ENCODE results near the gene RANBP3. TPM values are rescaled to one million over a fixed set of nuclear protein-coding genes. Genes with fewer than 3 reads are reported as not detected.

The RANBP3 gene
- total RNA-seq, 4 donors from 2014 or later = 55.6 to 85.0 (median 78.0) TPM

DNA sequence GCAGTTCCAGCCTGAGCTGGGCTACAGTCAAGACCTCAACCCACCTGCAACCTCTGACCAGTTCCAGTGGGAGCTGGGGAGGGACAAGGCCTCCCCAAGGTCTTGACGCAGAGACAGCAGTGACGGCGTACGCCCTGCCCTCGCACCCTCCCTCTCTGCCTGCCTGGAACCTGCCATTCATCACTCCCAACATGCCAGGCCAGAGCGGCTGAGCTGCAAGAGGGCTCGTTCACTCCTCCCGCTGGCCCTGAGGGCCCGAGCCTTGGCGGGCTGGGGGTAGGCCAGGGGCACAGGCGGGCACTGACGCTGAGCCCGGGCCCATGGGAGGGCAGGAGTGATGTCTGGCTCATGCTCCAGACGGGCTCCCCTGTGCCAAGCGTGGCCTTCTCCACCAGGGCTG, 82.5 kb downstream of the RANBP3 start:
- H3K4me1 ChIP-seq = peaks cover 30% of the 10 kb centered on the region
- 72% methylated on average over 4 of the region's 15 CpGs for WGBS
- peaks cover 9% of the 10 kb centered on the region for H3K27me3 ChIP-seq
- H3K36me3 ChIP-seq = peaks cover 31% of the 10 kb centered on the region
- TF ChIP-seq, protein P1, sequence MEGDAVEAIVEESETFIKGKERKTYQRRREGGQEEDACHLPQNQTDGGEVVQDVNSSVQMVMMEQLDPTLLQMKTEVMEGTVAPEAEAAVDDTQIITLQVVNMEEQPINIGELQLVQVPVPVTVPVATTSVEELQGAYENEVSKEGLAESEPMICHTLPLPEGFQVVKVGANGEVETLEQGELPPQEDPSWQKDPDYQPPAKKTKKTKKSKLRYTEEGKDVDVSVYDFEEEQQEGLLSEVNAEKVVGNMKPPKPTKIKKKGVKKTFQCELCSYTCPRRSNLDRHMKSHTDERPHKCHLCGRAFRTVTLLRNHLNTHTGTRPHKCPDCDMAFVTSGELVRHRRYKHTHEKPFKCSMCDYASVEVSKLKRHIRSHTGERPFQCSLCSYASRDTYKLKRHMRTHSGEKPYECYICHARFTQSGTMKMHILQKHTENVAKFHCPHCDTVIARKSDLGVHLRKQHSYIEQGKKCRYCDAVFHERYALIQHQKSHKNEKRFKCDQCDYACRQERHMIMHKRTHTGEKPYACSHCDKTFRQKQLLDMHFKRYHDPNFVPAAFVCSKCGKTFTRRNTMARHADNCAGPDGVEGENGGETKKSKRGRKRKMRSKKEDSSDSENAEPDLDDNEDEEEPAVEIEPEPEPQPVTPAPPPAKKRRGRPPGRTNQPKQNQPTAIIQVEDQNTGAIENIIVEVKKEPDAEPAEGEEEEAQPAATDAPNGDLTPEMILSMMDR (IDR thresholded peaks at IDR 0.05) = no peak
- TF ChIP-seq EP300 (IDR thresholded peaks at IDR 0.05) (no peak), POLR2AphosphoS5 (IDR thresholded peaks at IDR 0.05) (no peak), POLR2A (IDR thresholded peaks at IDR 0.05) (no peak)
- no peak overlapping the region for H3K27ac ChIP-seq
- DNase-seq (ENCODE audit: low spot score in 2 of 2) = no peak
- no peak overlapping the region for H3K4me3 ChIP-seq
- no peaks in the 10 kb centered on the region for H3K9me3 ChIP-seq

DNA sequence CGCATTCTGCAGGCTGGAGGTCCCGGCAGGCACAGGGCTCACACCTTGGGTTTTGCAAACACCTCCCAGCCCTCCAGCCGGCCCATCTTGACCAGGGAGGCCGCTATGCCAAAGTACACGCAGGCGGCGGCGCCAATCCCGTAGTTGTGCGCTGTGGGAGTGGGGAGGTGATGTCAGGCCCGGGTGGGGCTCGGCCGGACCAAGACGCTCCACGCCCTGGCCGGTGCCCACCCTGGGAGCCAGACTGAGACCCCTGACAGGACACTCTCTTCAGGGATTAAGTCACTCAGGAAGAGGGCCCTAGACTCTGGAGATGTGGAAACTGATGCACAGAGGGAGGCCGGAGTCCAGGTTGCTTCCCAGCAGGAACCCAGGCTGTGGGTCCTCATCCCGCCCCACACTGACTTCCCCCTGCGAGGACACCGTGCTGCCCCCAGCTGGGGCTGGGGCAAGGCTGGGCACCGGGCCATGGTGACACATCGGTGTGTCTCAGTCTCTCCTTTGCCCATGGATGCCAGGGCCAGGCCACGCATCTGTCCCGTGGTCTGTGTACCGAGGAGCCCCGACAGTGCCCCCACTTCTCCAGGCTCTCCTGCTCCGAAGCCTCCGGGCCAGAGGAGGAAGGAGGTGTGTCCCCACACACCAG, 83.1 kb downstream of the RANBP3 start:
- peaks cover 32% of the 10 kb centered on the region for H3K4me1 ChIP-seq
- H3K9me3 ChIP-seq = no peaks in the 10 kb centered on the region
- H3K27ac ChIP-seq = no peak overlapping the region
- WGBS = 73% methylated on average over 8 of the region's 28 CpGs
- peaks cover 9% of the 10 kb centered on the region for H3K27me3 ChIP-seq
- TF ChIP-seq POLR2AphosphoS5 (IDR thresholded peaks at IDR 0.05) = no peak
- TF ChIP-seq POLR2A (IDR thresholded peaks at IDR 0.05) = no peak
- TF ChIP-seq, protein P1 (IDR thresholded peaks at IDR 0.05) = no peak
- no peak for TF ChIP-seq EP300 (IDR thresholded peaks at IDR 0.05)
- peaks cover 29% of the 10 kb centered on the region for H3K36me3 ChIP-seq
- DNase-seq (ENCODE audit: low spot score in 2 of 2) = no peak
- no peak overlapping the region for H3K4me3 ChIP-seq

DNA sequence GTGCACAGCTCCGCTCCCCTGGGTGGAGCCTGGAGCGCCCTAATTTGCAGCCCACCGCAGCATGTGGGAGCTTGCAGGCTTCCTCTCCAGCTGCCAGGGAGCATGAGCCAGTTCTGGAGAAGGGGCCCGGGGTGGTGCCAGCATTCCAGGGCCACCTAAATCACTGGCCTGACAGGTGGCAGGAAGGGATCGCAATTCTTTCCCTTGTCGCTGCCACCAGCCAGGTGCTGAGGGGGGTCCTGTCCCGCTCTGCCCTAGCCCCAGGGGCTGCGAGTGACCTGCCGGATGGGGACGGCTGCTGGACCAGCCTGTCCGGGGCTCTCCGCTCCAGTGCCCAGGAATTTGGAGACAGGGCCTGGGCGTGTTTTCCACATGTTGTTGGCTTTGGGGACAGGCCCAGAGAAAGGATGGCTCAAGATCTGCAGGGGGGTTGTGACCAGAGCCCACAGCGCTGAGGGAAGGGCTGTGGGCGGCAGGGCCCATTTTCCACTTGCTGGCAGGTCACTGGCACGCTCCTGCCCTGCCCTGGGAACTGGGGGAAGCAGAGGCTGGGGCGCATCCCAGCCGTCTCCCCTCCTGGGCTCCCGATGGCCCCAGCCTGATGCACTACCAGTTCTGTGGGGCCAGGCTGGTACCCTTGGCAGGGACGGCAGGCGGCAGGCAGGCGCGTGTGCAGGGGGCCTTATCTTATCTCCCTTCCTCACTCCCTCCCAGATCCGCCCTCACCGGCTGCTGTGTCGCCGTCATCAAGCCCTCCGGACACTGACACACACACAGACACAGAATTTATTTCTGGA, 83.8 kb downstream of the RANBP3 start:
- no peak overlapping the region for H3K27ac ChIP-seq

DNA sequence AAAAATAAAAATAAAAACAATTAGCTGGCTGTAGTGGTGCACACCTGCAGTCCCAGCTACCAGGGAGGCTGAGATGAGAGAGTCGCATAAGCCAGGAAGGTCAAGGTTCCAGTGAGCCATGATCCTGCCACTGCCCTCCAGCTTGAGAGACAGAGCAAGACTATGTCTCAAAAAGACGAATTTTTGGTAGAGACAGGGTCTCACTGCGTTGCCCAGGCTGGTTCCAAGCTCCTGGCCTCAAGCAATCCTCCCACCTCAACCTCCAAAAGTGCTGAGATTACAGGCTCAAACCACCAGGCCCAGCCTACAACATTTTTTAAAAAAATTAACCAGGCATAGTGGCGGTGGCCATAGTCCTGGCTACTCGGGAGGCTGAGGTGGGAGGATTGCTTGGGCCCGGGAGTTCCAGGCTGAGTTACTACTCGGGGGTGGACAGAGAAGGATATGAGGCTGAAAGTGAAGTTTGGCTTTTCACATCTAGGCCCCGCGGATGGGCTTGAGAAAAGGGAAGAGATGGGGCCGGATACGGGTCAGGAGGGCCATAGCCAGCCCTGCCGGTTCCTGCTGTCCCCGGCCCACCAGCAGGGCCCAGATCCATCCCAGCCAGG, 84.5 kb downstream of the RANBP3 start:
- Histone ChIP-seq H3K4me3 (no peak overlapping the region), H3K36me3 (peaks cover 29% of the 10 kb centered on the region), H3K27ac (no peak overlapping the region), H3K27me3 (peaks cover 9% of the 10 kb centered on the region), H3K9me3 (no peaks in the 10 kb centered on the region), H3K4me1 (peaks cover 32% of the 10 kb centered on the region)
- DNase-seq (ENCODE audit: low spot score in 2 of 2) = no peak
- 48% methylated on average over 10 of the region's 13 CpGs for WGBS
- no peak for TF ChIP-seq POLR2AphosphoS5 (IDR thresholded peaks at IDR 0.05)
- TF ChIP-seq POLR2A (IDR thresholded peaks at IDR 0.05) = no peak
- TF ChIP-seq, protein P1 (IDR thresholded peaks at IDR 0.05) = no peak
- no peak for TF ChIP-seq EP300 (IDR thresholded peaks at IDR 0.05)

More for the DNA sequence above, 83.8 kb downstream of the RANBP3 start:
- WGBS = 42% methylated on average over 16 of the region's 28 CpGs
- peaks cover 9% of the 10 kb centered on the region for H3K27me3 ChIP-seq
- H3K4me1 ChIP-seq = peaks cover 32% of the 10 kb centered on the region
- DNase-seq (ENCODE audit: low spot score in 2 of 2) = no peak
- no peaks in the 10 kb centered on the region for H3K9me3 ChIP-seq
- H3K36me3 ChIP-seq = peaks cover 29% of the 10 kb centered on the region
- no peak overlapping the region for H3K4me3 ChIP-seq
- TF ChIP-seq EP300 (IDR thresholded peaks at IDR 0.05) (no peak), POLR2AphosphoS5 (IDR thresholded peaks at IDR 0.05) (no peak), POLR2A (IDR thresholded peaks at IDR 0.05) (no peak)
- TF ChIP-seq, protein P1 (IDR thresholded peaks at IDR 0.05) = no peak

DNA sequence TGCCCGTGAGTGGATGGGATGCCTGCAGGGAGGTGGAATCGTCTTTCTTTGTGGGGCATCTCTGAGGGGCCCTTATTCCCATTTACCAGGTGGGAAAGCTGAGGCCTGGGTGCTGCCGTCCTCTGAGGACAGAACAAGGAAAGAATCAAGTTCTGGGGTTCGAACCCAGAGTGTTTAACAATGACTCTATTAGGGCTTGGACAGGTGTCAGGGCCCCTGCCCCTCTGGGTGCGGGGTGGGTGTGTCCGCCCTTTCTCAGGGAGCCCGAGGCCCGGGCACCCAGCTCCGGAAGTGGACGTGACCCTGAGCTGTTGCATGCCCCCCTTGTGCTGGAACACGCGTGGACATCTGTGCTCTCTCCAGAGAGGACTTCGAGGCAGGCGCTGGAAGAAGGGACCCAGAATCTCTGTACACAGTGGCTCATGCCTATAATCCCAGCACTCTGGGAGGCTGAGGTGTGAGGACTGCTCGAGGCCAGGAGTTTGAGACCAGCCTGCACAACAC, 85.1 kb downstream of the RANBP3 start:
- TF ChIP-seq POLR2A (IDR thresholded peaks at IDR 0.05) (no peak), EP300 (IDR thresholded peaks at IDR 0.05) (no peak), POLR2AphosphoS5 (IDR thresholded peaks at IDR 0.05) (no peak)
- TF ChIP-seq, protein P1 (IDR thresholded peaks at IDR 0.05) = no peak
- Histone ChIP-seq H3K4me3 (no peak overlapping the region), H3K4me1 (peaks cover 32% of the 10 kb centered on the region), H3K27me3 (peaks cover 9% of the 10 kb centered on the region), H3K27ac (no peak overlapping the region), H3K9me3 (no peaks in the 10 kb centered on the region), H3K36me3 (peaks cover 29% of the 10 kb centered on the region)
- DNase-seq (ENCODE audit: low spot score in 2 of 2) = no peak
- 60% methylated on average over 14 of the region's 15 CpGs for WGBS
